ENCODE results near the gene TBR1.

DNA sequence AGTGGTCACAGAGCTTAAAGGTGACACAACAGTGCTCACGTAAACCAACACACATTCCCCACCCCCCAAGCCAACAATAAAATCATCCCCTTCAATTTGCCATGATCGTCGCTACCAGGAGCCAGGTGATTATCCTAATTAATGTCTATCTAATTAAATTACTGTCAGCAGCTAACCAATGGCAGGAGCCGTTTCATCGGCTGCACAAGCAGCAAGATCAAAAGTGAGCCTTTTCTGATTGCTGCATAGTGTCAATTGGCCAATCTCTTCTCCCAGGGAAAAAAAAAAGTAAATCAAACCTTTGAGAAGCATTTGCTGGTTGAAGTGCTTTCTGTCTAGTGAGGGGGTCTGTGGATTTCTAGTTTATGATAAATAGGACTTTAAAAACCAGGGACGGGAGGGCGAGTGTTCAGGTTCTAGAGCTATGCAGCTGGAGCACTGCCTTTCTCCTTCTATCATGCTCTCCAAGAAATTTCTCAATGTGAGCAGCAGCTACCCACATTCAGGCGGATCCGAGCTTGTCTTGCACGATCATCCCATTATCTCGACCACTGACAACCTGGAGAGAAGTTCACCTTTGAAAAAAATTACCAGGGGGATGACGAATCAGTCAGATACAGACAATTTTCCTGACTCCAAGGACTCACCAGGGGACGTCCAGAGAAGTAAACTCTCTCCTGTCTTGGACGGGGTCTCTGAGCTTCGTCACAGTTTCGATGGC, at the start of gene TBR1:
- TF ChIP-seq CTCF (IDR thresholded peaks at IDR 0.05) (no peak), POLR2A (IDR thresholded peaks at IDR 0.05) (no peak)

All from lower leg skin (tissue), 3 donors.